ENCODE results near the gene MED19.

DNA sequence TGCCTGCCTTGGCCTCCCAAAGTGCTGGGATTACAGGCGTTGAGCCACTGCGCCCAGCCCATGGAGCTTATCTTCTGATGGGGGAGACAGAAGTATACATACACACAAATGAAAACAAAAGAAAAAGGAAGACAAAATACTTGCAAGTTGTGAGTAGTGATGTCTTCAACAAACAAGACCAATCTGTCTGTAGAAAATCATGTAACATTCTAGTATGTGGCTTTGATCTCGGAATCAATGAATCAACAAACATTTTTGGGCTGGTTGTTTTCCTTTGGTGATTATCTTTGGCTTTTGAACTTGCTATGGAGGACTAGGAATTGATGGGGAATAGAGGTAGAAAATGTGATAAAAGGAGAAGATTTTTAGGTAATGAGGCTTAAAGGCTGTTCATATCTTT lies 46.2 kb upstream of the MED19 start:
- TF ChIP-seq, protein P1, sequence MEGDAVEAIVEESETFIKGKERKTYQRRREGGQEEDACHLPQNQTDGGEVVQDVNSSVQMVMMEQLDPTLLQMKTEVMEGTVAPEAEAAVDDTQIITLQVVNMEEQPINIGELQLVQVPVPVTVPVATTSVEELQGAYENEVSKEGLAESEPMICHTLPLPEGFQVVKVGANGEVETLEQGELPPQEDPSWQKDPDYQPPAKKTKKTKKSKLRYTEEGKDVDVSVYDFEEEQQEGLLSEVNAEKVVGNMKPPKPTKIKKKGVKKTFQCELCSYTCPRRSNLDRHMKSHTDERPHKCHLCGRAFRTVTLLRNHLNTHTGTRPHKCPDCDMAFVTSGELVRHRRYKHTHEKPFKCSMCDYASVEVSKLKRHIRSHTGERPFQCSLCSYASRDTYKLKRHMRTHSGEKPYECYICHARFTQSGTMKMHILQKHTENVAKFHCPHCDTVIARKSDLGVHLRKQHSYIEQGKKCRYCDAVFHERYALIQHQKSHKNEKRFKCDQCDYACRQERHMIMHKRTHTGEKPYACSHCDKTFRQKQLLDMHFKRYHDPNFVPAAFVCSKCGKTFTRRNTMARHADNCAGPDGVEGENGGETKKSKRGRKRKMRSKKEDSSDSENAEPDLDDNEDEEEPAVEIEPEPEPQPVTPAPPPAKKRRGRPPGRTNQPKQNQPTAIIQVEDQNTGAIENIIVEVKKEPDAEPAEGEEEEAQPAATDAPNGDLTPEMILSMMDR (IDR thresholded peaks at IDR 0.05): no peak
- TF ChIP-seq POLR2AphosphoS5 (IDR thresholded peaks at IDR 0.05; ENCODE audit: low read depth, low read length) (no peak), SIN3A (IDR thresholded peaks at IDR 0.05; ENCODE audit: borderline replicate concordance, insufficient read depth, low read depth, low read length) (no peak), TCF7L2 (IDR thresholded peaks at IDR 0.05; ENCODE audit: low read depth, low read length) (no peak)
- TF ChIP-seq, protein P2, sequence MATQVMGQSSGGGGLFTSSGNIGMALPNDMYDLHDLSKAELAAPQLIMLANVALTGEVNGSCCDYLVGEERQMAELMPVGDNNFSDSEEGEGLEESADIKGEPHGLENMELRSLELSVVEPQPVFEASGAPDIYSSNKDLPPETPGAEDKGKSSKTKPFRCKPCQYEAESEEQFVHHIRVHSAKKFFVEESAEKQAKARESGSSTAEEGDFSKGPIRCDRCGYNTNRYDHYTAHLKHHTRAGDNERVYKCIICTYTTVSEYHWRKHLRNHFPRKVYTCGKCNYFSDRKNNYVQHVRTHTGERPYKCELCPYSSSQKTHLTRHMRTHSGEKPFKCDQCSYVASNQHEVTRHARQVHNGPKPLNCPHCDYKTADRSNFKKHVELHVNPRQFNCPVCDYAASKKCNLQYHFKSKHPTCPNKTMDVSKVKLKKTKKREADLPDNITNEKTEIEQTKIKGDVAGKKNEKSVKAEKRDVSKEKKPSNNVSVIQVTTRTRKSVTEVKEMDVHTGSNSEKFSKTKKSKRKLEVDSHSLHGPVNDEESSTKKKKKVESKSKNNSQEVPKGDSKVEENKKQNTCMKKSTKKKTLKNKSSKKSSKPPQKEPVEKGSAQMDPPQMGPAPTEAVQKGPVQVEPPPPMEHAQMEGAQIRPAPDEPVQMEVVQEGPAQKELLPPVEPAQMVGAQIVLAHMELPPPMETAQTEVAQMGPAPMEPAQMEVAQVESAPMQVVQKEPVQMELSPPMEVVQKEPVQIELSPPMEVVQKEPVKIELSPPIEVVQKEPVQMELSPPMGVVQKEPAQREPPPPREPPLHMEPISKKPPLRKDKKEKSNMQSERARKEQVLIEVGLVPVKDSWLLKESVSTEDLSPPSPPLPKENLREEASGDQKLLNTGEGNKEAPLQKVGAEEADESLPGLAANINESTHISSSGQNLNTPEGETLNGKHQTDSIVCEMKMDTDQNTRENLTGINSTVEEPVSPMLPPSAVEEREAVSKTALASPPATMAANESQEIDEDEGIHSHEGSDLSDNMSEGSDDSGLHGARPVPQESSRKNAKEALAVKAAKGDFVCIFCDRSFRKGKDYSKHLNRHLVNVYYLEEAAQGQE (IDR thresholded peaks at IDR 0.05; ENCODE audit: insufficient read depth in 1 of 2, low read depth in 2 of 2, low read length in 1 of 2): no peak
